ENCODE data around the gene CHORDC1.
"Not testable (repeated sequence)": the region's sequence is repeated elsewhere in the genome, so short reads cannot be mapped to it uniquely, and the experiment has no call there.

CHORDC1 gene

DNA sequence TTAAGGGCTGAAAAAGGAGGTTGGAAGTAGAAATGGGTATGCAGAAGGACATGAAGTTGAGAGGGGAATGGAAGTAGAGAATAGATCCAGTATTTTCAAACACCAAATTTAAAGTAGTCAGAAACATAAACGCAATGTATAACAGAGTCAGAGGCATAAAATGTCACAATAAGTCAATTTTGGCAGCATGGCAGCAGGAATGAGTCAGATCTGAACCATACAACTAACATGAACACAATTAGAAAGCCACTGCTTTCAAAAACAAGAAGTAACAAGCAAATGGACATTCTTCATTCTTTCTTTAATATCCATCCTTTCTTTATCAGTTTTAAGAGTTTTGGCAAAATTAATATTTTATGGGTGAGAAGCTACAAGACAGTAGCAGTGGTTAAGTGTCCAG lies 2.5 kb downstream of the CHORDC1 start:
- in situ Hi-C loops (cut with HindIII; ENCODE audit: low pct_ligation_motif_present, low pct_unique_long_range_greater_than_20kb, low sequenced_read_pairs) = no loop called here
- DNase-seq = no peak

DNA sequence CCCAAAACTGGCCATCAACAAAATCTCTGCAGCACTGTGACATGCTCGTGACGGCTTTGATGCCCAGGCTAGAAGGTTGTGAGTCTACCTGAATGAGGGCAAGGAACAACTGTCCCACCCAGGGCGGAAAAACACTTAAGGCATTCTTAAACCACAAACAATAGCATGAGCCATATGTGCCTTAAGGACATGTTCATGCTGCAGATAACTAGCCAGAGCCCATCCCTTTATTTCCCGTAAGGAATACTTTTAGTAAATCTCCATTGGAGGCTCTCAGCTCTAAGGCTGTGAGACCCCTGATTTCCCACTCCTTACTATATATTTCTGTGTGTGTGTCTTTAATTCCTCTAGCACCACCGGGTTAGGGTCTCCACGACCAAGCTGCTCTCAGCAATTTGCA lies 3.4 kb downstream of the CHORDC1 start:
- in situ Hi-C loops (cut with HindIII; ENCODE audit: low pct_ligation_motif_present, low pct_unique_long_range_greater_than_20kb, low sequenced_read_pairs) = no loop called here
- no peak for DNase-seq

DNA sequence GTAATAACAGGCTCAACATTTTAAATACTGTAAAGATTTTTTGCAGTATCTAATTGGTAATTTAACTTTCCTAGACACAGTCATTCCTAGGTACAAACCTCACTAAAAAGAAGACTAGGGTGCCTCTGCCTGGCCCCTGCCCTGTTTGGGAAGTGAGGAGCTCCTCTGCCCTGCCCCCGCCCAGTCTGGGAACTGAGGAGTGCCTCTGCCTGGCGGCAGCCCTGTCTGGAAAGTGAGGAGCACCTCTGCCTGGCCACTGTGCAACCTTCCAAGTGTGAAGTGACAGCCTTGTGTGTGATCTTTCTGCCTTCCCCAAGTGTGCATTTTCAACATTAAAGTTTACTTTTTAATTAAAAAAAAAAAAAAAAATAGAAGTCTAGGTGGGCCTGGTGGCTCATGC lies 4.2 kb downstream of the CHORDC1 start:
- no peak for DNase-seq
- in situ Hi-C loops (cut with HindIII; ENCODE audit: low pct_ligation_motif_present, low pct_unique_long_range_greater_than_20kb, low sequenced_read_pairs) = no loop called here

DNA sequence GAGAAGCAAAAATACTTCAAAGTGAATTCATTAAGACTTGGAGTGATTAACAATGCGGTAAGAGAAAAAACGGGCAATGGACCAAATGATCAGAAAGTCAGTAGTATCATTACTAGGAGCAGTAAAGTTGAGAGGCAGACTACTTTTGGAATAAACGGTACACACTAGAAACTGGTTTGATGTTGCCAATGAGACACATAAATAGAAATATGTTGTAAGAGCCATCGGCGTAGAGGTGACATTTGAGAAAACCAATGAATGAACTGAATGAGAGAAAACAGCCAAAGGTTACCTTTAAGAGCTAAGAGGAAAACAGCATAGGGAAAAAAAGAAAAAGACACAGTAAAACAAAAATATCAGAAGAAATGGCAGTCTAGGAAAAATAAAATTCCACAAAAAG lies 6.2 kb downstream of the CHORDC1 start:
- in situ Hi-C loops (cut with HindIII; ENCODE audit: low pct_ligation_motif_present, low pct_unique_long_range_greater_than_20kb, low sequenced_read_pairs) = no loop called here
- DNase-seq = no peak

DNA sequence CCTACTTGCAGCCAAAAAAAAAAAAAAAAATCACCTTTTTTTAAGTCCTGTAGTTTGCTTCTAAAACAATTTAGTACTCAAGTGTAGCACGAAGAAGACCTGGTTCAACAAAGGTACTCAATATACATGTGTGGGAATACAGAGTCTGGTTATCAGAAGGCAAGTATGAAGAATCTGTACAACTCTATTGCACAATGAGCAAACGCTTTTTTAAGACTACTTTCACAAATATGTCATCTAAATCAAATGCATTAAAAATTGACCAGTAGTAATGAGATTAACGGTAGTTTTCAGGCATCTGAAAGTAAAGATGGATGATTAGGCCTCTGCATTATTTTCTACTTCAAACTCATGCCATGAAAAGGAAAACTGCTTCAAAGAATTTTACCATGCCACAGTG lies 9.5 kb downstream of the CHORDC1 start:
- in situ Hi-C loops (cut with HindIII; ENCODE audit: low pct_ligation_motif_present, low pct_unique_long_range_greater_than_20kb, low sequenced_read_pairs) = no loop called here

DNA sequence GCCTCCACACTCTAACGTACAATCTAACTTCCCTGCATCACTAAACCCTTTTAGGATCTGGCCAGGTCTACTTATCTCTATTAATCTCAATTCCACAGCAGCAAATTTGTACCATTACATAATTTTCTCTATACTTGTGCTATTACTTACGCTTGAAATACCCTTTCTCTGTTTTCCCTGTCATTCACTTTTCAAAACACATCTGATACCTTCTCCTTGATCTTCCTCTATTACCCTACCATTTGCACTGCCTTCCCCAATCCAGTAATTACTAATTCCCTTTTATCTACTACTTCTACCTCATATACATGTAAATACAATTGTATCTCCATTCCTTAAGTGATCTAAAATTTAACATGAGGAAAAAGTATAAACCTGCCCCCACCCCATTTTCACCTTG lies 14.0 kb downstream of the CHORDC1 start:
- in situ Hi-C loops (cut with HindIII; ENCODE audit: low pct_ligation_motif_present, low pct_unique_long_range_greater_than_20kb, low sequenced_read_pairs) = no loop called here

More for the DNA sequence above, 9.5 kb downstream of the CHORDC1 start:
- no peak for DNase-seq

DNA sequence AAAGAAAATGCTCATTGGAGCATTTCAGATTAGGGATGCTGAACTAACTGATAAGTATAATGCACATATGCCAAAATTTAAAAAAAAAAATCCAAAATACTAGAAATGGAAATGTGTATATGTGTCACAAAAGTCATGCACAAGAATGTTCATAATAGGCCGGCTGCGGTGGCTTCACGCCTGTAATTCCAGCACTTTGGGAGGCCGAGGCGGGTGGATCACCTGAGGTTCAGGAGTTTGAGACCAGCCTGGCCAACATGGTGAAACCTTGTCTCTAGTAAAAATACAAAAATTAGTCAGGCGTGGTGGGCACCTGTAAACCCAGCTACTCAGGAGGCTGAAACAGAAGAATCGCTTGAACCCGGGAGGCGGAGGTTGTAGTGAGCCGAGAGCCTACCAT lies 14.9 kb downstream of the CHORDC1 start:
- DNase-seq; in situ Hi-C loops (cut with HindIII; ENCODE audit: low pct_ligation_motif_present, low pct_unique_long_range_greater_than_20kb, low sequenced_read_pairs): not testable (repeated sequence)

More for the DNA sequence above, 14.0 kb downstream of the CHORDC1 start:
- no peak for DNase-seq

DNA sequence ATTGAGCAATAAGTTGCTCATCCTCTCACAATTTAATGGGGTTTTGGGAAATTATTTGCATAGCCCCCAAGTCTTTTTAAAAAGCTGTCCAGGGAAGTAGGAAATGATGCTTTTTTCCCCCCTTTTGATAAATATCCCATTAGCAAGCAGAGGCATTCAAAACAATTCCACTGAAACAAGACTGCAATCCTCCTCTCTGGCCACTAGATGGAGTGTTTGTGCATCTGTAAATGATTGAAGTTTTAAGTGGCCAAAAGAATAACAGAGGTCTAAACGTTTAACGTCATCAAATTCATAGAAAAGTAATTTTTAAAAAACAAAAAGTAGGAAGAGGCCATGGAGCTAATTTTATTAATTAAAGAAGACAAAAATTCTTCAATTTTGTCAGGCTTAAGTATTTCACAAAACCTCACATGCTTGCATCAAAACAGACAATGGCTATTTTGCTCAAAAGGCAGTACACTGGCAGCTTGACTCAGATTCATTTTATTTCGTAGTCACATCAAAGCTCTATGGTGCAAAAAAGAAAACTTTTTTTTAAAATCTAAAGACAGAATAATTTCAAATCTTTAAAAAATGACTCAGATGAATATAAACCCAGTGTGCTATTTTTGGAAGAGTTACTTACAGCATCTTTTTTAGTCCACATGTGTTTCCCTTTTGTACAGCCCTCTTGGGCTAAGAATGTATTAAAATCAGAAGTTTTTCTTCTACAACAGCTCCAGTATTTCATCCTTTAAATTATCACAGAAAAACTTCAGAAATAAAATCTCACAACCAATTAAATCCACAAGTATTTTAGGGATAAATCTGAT lies 17.8 kb downstream of the CHORDC1 start:
- in situ Hi-C loops (cut with HindIII; ENCODE audit: low pct_ligation_motif_present, low pct_unique_long_range_greater_than_20kb, low sequenced_read_pairs) = no loop called here
- peak; percentile 62 for DNase-seq

DNA sequence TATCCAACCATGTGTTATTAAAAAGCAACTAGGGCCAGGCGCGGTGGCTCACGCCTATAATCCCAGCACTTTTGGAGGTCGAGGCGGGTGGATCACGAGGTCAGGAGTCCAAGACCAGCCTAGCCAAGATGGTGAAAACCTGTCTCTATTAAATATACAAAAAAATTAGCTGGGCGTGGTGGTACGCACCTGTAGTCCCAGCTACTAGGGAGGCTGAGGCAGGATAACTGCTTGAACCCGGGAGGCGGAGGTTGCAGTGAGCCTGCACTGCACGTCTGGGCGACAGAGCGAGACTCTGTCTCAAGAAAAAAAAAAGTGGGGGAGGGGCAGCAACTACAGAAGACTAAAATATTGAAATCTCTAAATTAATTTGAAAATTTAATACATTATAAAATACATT lies 18.4 kb downstream of the CHORDC1 start:
- DNase-seq = no peak
- in situ Hi-C loops (cut with HindIII; ENCODE audit: low pct_ligation_motif_present, low pct_unique_long_range_greater_than_20kb, low sequenced_read_pairs) = no loop called here

DNA sequence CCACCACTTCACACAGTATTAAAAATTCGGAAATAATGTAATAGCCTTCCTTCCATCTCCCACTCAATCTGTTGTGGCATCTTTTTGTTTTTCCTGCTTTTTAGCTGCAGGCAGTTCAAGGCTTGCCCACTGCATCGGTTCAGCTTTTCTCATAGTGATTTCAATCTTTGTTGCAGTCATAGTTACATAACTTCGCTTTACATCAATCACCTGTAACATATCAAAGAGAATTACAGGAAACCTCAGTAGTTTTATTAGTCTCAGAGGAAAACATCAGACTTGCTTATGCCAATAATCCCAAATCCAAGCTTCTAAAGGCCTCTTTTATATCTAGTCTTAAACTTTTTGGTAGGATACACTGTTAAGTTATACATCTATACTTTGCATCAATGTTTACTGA lies 20.5 kb downstream of the CHORDC1 start:
- DNase-seq = no peak
- in situ Hi-C loops (cut with HindIII; ENCODE audit: low pct_ligation_motif_present, low pct_unique_long_range_greater_than_20kb, low sequenced_read_pairs) = no loop called here

DNA sequence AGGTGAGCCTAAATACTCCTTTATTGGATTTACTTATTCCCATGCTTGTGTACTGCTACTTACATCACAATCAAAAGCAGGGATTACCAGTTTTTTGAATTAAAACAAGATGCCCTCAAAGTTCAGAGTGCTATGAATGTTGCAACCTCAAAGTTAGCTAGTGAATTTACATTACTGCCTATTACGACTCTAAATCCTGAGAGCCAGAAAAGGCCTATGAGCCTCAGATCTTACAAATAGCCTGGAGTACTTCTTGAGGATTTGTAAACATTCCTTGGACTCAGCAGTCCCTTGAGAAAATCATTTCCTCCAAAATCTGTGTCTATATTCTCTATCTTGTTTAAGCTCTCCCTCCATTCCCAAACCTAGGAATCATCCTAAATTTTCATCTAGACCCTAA lies 25.5 kb downstream of the CHORDC1 start:
- in situ Hi-C loops (cut with HindIII; ENCODE audit: low pct_ligation_motif_present, low pct_unique_long_range_greater_than_20kb, low sequenced_read_pairs) = no loop called here
- DNase-seq = no peak

DNA sequence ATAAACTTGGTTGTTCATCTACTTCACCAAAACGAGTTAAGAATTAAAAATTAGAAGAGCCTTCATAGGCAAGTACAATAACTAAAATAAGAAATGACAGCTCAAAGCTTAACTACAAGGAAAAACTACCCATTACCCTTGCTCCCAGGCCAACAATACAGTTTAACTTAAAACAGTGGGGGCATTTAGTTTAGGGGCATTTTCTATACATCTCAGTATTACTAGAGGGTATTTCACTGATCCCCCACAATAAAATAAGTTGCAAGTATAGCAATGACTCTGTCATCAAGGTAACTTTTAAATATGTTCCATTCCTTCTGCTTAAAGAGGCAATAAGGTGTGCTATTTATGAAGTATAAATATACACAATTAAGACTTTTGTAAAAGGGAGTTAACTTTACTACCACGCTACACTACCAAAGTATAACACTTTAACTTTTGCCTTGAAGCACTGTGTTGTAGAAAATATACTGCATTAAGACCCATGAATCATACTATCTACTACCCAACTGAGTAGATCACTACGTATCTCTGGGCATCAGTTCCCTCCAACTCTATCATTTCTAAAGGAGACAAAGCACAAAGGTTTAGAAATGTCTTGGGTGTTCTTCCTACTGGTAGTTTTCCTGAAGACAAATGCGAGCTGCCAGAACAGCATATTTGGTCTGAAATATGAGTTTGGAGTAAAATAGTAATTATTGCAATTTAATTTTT lies 29.8 kb downstream of the CHORDC1 start:
- in situ Hi-C loops (cut with HindIII; ENCODE audit: low pct_ligation_motif_present, low pct_unique_long_range_greater_than_20kb, low sequenced_read_pairs) = no loop called here

DNA sequence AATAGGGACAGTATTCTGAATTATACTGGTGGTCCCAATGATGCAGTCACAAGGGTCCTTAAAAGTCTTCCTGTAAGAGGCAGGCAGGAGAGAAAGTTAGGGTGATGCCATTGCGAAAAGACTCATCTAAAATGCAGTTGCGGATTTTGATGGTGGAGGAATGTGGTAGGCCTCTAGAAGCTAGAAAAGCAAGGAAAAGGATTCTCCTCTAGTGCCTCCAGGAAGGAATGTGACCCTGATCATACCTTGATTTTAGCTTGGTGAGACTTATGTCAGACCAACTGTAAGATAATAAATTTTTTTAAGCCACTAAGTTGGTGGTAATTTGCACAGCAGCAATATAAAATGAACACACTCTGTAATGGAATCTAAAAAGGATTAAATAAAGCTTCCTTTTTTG lies 33.8 kb downstream of the CHORDC1 start:
- DNase-seq = no peak
- in situ Hi-C loops (cut with HindIII; ENCODE audit: low pct_ligation_motif_present, low pct_unique_long_range_greater_than_20kb, low sequenced_read_pairs) = no loop called here

More for the DNA sequence above, 29.8 kb downstream of the CHORDC1 start:
- no peak for DNase-seq

DNA sequence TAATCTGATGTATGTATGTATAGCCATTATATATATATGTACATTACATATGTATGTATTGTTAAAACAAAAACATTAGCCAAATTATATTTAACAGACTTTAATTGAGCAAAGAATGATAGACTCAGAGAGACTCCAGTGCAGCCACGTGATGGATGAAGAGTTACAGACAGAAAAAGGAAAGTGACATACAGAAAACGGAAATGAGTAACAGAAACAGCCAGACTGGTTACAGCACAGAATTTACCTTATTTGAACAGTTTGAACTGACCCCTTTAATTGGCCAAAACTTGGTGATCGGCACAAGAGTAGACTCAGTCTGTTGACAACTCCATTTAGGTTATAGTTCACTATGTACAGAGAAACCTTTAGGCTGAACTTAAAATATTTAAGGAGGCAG lies 35.0 kb downstream of the CHORDC1 start:
- in situ Hi-C loops (cut with HindIII; ENCODE audit: low pct_ligation_motif_present, low pct_unique_long_range_greater_than_20kb, low sequenced_read_pairs) = no loop called here
- DNase-seq = no peak

DNA sequence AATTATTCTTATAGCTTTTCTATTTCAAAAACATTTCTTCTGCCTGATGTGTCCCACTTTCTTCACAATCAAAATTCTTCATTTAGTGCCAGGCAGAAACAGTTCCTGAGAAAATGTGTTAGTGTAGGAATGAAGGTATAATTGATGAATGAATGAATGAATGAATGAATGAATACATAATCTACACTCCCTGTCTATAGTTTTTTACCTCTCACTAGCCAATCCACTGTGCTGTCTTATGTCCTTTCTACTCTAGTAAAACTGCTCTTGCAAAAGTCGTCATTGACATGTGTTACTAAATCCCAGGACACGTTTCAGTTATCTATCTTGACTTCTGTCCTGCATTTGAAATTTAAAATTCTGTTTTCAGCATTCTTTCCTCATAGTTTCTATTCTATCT lies 42.9 kb downstream of the CHORDC1 start:
- DNase-seq = no peak
- in situ Hi-C loops (cut with HindIII; ENCODE audit: low pct_ligation_motif_present, low pct_unique_long_range_greater_than_20kb, low sequenced_read_pairs) = no loop called here

DNA sequence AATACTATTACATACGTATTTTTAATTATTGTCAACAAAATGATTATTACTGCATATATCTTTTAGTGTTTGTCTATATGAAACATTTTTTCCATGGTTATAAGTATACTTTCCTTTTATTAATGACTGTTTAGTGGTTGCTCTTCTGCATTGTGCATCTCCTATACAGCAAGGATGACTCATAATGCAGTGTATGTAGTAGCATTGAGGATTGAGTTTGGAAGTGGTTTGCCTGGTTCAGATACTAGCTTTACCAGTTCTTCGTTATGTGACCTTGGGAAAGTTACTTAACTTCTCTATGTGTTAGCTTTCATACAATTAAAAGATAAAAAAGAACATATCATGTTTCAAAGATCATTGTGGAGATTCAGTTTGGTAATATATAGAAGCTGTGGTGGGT lies 44.1 kb downstream of the CHORDC1 start:
- DNase-seq = no peak
- in situ Hi-C loops (cut with HindIII; ENCODE audit: low pct_ligation_motif_present, low pct_unique_long_range_greater_than_20kb, low sequenced_read_pairs) = no loop called here

DNA sequence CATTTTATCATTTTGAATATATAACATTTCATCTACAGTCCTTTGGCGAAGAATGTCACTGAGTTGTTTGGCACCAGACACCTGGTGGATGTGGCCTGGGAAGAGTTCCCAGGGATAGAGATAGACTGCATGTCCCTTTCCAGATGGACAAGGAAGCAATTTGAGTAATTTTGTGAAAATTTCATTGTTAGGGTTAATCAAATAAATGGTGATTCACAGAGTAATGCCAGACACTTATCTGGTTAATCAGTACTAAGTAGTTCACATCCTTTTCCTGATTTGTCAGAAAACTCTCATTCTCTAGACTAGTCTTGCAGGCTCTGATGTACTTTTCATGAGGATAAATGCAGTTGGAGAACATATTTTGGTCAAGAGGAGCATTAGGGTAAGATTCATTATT lies 46.8 kb downstream of the CHORDC1 start:
- no peak for DNase-seq
- in situ Hi-C loops (cut with HindIII; ENCODE audit: low pct_ligation_motif_present, low pct_unique_long_range_greater_than_20kb, low sequenced_read_pairs) = no loop called here

DNA sequence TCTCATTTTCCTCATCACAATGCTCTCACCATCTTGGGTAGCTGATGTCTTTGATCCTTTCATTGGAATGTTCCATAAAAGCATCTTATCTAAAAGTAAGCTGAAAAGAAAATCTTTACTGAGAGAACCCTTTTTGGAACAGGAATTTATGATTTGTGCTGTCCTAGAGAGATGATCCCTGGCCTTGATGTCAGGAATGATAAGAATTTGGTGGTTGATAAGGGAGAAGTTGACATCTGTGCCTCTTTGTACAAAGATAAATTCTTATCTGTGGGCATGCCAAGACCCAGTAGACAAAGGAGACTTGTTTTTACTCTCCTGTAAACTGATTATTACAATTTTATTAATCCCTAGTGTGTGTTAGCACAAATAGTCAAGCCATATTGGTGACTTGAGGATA lies 51.5 kb downstream of the CHORDC1 start:
- no peak for DNase-seq
- in situ Hi-C loops (cut with HindIII; ENCODE audit: low pct_ligation_motif_present, low pct_unique_long_range_greater_than_20kb, low sequenced_read_pairs) = no loop called here

DNA sequence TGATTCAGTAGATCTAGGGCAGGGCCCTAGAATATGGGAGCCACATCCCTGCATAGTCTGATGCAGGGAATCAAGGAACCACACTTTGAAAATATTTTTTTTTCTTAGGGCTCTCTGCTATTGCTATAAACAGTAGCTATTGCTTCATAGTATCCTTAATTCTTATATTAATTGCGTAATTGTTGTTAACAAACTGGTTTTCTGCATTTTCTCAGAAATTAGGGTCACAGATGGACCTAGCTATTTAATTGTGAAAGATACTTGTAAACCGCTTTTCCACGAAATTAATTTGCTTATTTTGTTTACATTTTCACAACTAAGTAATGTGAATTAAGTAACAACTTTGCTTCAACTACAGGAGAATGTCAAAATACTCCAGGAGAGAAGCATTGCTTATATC lies 54.3 kb downstream of the CHORDC1 start:
- in situ Hi-C loops (cut with HindIII; ENCODE audit: low pct_ligation_motif_present, low pct_unique_long_range_greater_than_20kb, low sequenced_read_pairs) = no loop called here
- no peak for DNase-seq

DNA sequence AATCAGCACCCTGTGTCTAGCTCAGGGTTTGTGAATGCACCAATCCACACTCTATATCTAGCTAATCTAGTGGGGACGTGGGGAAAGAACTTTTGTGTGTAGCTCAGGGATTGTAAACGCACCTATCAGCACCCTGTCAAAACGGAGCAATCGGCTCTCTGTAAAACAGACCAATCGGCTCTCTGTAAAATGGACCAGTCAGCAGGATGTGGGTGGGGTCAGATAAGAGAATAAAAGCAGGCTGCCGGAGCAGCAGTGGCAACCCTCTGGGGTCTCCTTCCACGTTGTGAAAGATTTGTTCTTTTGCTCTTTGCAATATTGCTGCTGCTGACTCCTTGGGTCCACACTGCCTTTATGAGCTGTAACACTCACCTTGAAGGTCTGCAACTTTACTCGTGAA lies 55.1 kb downstream of the CHORDC1 start:
- in situ Hi-C loops (cut with HindIII; ENCODE audit: low pct_ligation_motif_present, low pct_unique_long_range_greater_than_20kb, low sequenced_read_pairs); DNase-seq: not testable (repeated sequence)
